Measurements from ENCODE around the gene VEGFD.

- TF ChIP-seq CTCF (IDR thresholded peaks at IDR 0.05), result no peak
- TF ChIP-seq EZH2 (IDR thresholded peaks at IDR 0.05), result no peak
Measured at GRCh38 chrX:15398874-15399273, 14.7 kb upstream of the VEGFD start.

Measured in neural progenitor cell (in vitro differentiated cells).